ENCODE measurements around the gene MOV10. TPM values are rescaled to one million over a fixed set of nuclear protein-coding genes. Genes with fewer than 3 reads are reported as not detected.

Gene MOV10
- total RNA-seq, 3 donors from 2014 or later (not counting 1 experiment from before 2014, with no cell fraction given), result 87.9 to 124 (median 119) TPM

GRCh38 chr1:112674986-112675727 is 698 bp downstream of the MOV10 start:
- peak overlapping the region; percentile 87 for H3K27ac ChIP-seq (ENCODE audit: low read length)
- under 1% methylated on average over 68 of the region's 68 CpGs for WGBS (ENCODE audit: insufficient coverage)
- peak; percentile 56 to 65 (median 62) for ATAC-seq
- no peaks in the 10 kb centered on the region for H3K27me3 ChIP-seq (ENCODE audit: control insufficient read depth, insufficient read depth, low read length)
- peaks cover 18% of the 10 kb centered on the region for H3K4me1 ChIP-seq (ENCODE audit: control insufficient read depth, insufficient read depth, low read length)
- Mint-ChIP-seq H3K27me3 (ENCODE audit: low read depth in 2 of 2) (no peaks in the 10 kb centered on the region), H3K27ac (peak overlapping the region; percentile 95 to 98), H3K4me1 (peaks cover 54 to 63% of the 10 kb centered on the region in 2 donors), H3K4me3 (peak overlapping the region; percentile 97), H3K9me3 (no peaks in the 10 kb centered on the region), H3K36me3 (peaks cover 16% of the 10 kb centered on the region)
- peaks cover 17% of the 10 kb centered on the region for H3K36me3 ChIP-seq (ENCODE audit: control insufficient read depth, insufficient read depth, low read length)
- H3K4me3 ChIP-seq (ENCODE audit: low read length), result peak overlapping the region; percentile 84
- DNase-seq, result peak in 1 of 2 donors; percentile 56
- H3K9me3 ChIP-seq (ENCODE audit: control insufficient read depth, insufficient read depth, low read length), result no peaks in the 10 kb centered on the region
- TF ChIP-seq CTCF (IDR thresholded peaks at IDR 0.05), result no peak
- intact Hi-C loops (cut with micrococcal nuclease), result loop anchor here (1.0 to 2.0 kb wide), 2 partner anchors 30 to 56 kb away; partner anchors contain the start of genes CAPZA1 and ST7L

- Mint-ChIP-seq H3K4me3 (peak overlapping the region; percentile 82), H3K9me3 (no peaks in the 10 kb centered on the region), H3K27me3 (ENCODE audit: low read depth in 2 of 2) (no peaks in the 10 kb centered on the region), H3K36me3 (peaks cover 9% of the 10 kb centered on the region), H3K27ac (peak overlapping the region; percentile 75 to 98), H3K4me1 (peaks cover 54 to 63% of the 10 kb centered on the region in 2 donors)
- Histone ChIP-seq H3K27ac (ENCODE audit: low read length) (no peak overlapping the region), H3K27me3 (ENCODE audit: control insufficient read depth, insufficient read depth, low read length) (no peaks in the 10 kb centered on the region), H3K4me1 (ENCODE audit: control insufficient read depth, insufficient read depth, low read length) (peaks cover 18% of the 10 kb centered on the region), H3K9me3 (ENCODE audit: control insufficient read depth, insufficient read depth, low read length) (no peaks in the 10 kb centered on the region), H3K36me3 (ENCODE audit: control insufficient read depth, insufficient read depth, low read length) (peaks cover 10% of the 10 kb centered on the region), H3K4me3 (ENCODE audit: low read length) (peak overlapping the region; percentile 57)
- ATAC-seq, result no peak
- no peak for TF ChIP-seq CTCF (IDR thresholded peaks at IDR 0.05)
- DNase-seq, result no peak
- 62% methylated on average over 6 of the region's 7 CpGs for WGBS (ENCODE audit: insufficient coverage)
- intact Hi-C loops (cut with micrococcal nuclease), result loop anchor here (2.0 kb wide), 1 partner anchor 29 kb away; no protein-coding TSS in a partner anchor
Observed at GRCh38 chr1:112675728-112676381, 1.4 kb downstream of the MOV10 start.

- DNase-seq, result no peak
- peak overlapping the region; percentile 82 for H3K4me3 Mint-ChIP-seq
- H3K4me3 ChIP-seq (ENCODE audit: low read length), result no peak overlapping the region
Observed at GRCh38 chr1:112676543-112676942, 2.1 kb downstream of the MOV10 start.

More at GRCh38 chr1:112676543-112676942, 2.1 kb downstream of the MOV10 start:
- intact Hi-C loops (cut with micrococcal nuclease), result no loop called here
- peaks cover 54 to 63% of the 10 kb centered on the region in 2 donors for H3K4me1 Mint-ChIP-seq
- H3K9me3 Mint-ChIP-seq, result no peaks in the 10 kb centered on the region
- Histone ChIP-seq H3K9me3 (ENCODE audit: control insufficient read depth, insufficient read depth, low read length) (no peaks in the 10 kb centered on the region), H3K36me3 (ENCODE audit: control insufficient read depth, insufficient read depth, low read length) (peaks cover 4% of the 10 kb centered on the region), H3K27me3 (ENCODE audit: control insufficient read depth, insufficient read depth, low read length) (no peaks in the 10 kb centered on the region), H3K4me1 (ENCODE audit: control insufficient read depth, insufficient read depth, low read length) (peaks cover 18% of the 10 kb centered on the region), H3K27ac (ENCODE audit: low read length) (no peak overlapping the region)
- H3K36me3 Mint-ChIP-seq, result peaks cover 2% of the 10 kb centered on the region
- TF ChIP-seq CTCF (IDR thresholded peaks at IDR 0.05), result no peak
- 77% methylated on average over 3 of the region's 3 CpGs for WGBS (ENCODE audit: insufficient coverage)
- no peaks in the 10 kb centered on the region for H3K27me3 Mint-ChIP-seq (ENCODE audit: low read depth in 2 of 2)
- ATAC-seq, result no peak
- H3K27ac Mint-ChIP-seq, result peak overlapping the region; percentile 75 to 98

Data from natural killer cell (primary cell).